NCI-H774 (cell line): ENCODE data around the gene HIPK2.

Source experiments
- DNase-seq: peaks from one replicate; lab custom pipeline; 2025; lab: John Stamatoyannopoulos, UW

Gene HIPK2

DNA sequence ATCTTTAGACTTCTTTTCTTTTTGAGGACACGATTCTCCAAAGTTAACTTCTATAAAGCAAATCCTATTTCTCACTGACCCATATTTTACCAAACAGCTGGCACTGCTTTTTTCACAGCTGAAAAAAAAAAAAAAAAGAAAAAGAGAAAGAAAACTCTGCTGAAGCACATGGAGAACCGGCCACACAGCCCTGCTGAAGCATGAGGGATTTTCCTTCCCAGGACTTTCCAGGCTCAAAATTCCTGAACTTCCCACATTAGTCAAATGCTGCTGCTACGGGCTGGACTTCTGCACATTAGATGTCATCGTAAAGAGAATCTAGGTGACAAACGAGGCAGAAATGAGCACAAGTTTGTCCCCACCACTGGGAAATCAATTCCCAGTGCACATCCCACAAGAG, 25.2 kb downstream of the HIPK2 start:
- DNase-seq = no peak

DNA sequence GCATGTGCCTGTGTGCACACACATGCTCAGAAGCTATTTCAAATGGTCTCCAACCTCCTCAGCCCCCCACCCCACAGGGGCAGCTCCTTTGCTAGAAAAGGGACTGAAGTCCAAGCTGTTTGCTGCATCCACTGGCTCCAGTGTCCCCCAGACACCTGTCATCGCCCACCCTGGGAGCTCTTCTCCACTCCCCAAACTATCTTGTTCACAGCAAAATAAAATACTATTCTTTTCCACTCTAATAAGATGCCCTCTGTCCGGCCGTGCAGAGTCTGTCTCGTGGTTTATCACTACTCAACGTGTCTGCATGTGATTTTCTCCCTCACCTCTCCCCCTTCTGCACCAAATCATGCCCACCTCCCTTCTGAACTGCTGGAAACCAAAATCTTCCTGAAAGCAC, 25.6 kb downstream of the HIPK2 start:
- no peak for DNase-seq

DNA sequence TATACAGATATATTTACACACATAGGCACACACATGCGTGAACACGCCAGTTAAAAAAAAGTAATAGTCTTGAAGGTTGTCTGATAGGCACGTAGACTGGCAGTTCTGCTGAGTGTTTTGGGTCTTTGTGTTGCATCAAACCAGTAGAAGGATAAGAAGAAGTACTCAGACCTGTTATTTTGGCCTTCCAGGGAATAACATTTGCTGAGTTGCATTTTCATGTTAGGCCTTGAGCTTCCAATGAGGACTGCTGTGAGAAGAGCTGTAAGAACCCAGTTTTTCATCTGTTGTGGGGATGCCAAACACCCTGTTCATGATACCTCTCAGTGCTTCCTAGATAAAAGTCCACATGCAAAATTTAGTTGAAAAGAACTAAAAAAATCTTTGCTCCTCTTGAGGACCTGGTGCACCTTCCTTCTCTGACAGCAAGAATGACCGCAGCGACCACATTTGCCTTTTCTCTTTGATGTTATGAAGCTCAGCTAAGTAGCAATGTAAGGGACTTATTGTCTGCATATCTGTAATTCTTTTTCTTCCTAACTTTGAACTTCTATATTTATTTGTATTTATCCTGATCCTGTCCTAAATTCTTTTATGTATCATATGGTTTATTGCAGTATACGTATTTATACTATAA, 27.2 kb downstream of the HIPK2 start:
- DNase-seq = no peak

DNA sequence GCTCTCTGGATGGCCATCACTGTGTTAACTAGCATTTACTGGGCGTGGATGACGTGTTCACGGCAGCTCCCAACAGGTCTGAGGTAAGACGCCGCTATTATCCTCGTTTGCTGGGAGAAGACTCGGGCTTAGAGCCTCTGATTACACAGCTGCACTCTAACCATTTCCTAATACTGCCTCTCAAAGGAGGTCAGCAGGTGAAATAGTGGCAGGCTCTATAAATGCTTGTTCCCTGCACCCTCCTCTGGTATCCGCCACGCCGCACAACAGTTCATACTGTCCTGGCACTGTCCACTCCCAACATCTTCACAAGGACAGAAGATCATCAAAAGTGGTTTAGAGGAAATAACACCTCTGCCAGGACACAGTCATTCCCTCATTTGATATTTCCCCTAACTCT, 28.3 kb downstream of the HIPK2 start:
- peak; percentile 83 for DNase-seq

DNA sequence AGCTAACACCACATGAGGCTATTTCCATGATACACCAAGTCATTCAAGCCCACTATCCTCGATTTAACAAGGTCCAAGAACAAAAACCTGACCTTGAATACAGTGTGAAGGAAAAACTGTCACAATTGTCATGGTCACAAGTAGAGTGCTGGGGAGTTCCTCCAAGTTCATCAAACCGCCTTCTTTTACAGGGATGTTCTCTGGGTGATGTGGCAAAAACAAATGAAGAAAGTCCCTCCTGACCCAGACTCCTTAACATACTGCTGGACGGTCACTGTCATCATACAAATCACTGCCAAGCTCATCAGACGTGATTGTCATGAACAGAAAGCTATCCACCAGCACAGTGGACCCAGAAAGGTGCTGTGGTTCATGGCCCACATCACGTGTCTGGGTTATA, 28.9 kb downstream of the HIPK2 start:
- DNase-seq = no peak

DNA sequence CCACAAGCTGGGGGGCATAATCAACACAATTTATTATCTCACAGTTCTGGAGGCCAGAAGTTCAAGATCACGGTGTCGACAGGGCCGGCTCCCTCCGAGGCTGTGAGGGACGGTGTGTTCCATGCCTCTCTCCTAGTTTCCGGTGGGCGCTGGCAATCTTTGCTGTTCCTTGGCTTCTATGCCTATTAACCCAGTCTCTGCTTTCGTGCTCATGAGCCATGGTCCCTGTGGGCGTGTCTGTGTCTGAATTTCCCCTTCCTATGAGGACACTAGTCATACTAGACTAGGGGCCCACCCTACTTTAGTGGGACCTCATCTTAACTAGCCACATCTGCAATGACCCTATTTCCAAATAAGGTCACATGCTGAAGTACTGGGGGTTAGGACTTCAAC, 29.4 kb downstream of the HIPK2 start:
- DNase-seq = no peak

DNA sequence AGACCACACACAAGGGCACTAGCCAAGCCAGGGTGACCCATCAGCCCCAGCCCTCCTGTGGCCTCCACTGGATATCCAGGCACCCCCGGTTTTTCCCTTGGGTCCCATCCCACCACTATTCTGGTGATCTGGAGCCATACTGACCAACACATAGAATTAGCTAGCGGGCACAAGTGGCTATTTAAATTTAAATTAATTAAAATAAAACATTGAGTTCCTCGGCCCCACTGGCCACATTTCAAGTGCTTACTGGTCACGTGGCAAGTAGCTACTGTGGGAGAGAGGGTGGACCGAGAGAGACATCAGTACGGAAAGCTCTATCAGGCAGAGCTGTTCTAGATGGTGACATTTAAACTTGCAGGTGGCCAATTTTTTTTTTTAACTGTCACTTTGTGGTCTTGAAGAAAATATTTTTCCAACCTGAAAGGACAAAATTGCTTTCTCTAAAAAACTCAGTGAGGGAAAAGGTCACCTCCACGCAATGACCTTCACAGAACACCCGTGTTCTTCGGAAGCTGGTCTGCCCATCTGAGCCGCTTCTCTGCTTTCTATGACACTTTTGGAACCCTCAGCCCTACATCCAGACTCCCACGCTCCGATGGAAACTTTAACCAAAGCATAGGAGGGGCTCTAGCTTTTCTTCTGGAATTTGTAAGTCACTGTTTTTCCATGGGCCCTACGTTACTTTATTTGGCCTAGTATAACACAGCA, 30.0 kb downstream of the HIPK2 start:
- no peak for DNase-seq

DNA sequence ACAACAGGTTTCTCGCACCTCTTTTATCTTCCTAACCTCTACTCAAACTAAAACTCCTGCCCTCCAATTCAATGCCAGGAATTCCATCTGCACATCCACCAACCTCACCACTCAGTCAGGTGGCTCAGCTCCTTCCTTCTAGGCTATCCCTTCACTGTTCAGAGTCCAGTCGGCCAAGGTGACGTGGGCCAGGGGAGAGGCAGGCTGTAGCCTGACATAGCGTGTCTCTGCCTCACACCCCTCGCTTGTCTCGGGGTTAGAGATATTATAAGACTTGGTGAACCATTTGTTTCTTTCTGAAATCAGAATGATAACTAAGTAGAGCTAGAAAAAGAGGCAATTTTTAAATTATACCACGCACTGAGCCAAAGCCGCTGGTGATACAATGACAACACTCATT, 31.1 kb downstream of the HIPK2 start:
- DNase-seq = no peak

DNA sequence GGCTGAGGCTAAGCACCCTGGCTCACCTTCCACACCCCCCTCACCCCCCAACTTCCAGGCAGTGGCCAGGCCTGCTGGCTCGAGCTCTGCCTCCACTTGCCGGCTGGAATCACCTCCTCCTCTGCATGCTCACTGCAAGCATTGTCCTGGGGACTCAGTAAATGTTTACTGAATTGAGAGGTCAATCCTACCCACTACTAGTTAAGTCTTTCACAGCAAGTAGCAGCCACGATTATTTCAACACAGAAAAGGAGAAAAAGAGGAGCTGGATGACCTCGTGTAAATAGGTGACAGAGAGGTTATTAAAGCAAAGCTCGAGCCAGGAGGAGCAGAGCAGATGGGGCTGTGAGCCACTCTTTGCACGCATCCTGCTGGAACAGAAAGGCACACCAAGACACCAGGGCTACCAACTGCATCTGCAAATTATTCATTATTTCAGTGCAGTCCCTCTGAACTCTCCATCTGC, 32.1 kb downstream of the HIPK2 start:
- DNase-seq = peak; percentile 27

DNA sequence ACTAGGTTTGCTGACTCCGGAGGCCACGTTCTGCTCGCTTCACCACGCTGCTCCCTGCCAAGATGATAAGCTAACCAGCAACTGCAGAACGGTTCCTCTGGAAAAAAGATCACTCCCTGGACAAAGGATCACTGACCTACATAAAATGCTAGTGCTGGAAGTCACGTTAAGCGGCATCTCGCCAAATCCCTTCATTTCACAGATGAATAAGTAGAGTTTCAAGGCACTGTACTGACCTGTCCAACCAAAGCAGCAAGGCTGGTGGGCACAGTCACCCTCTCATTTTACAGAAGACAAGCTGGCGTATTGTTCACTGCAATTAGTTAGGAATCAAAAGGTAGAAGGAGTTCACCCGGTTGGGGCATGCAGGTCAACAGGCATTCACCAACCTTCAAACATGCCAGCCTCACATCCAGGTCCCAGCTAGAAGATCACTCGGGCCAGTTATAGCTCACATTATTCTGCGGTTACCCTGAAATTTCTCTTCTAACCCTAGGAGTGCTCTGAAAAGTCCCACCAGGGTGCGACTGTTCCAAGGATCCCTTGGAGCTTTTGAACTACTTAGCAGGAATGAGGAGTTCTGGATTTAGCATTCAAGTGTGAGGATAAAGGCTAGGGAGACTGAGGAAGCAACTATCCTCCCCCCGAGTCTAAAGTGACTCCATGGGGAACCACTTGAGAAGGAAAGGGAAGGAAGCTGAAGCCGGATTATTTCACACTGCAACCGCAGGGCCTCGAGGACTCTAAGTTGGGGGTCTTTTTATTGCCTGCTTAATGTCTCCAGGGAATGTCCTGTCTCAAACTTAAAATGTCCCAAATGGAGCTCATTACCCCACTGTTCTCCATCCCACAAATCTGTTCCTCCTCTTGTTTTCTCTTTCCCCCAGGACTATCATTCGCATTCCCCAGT, 32.8 kb downstream of the HIPK2 start:
- no peak for DNase-seq

DNA sequence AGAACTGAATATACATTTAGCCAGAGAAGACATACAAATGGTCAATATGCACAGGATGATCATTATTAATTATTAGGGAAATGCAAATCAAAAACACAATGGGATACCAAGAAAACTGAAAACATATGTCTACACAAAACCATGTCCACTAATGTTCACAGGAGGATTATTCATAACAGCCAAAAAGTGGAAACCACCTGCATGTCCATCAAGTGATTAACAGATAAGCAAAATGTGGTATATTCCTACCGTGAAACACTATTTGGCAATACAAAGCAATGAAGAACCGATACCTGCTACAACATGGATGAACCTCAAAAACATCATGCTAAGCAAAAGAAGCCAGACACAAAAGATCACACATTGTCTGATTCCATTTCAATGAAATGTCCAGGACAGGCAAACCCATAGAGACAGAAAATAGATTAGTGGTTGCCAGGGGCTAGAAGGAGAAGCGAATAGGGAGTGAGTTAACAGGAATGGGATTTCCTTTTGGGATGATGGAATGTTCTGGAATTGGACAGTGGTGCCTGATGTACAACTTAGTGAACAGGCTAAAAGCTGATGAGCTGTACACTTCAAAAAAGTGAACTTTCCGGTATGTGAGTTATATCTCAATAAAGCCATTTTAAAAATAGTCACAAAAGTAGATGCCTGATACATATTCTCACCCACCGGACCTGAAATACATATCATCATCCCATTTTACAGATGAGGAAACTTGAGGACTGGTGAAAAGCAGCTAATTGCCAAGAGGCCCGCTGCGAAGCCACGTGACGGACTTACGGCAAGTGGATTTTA, 33.6 kb downstream of the HIPK2 start:
- DNase-seq = no peak

DNA sequence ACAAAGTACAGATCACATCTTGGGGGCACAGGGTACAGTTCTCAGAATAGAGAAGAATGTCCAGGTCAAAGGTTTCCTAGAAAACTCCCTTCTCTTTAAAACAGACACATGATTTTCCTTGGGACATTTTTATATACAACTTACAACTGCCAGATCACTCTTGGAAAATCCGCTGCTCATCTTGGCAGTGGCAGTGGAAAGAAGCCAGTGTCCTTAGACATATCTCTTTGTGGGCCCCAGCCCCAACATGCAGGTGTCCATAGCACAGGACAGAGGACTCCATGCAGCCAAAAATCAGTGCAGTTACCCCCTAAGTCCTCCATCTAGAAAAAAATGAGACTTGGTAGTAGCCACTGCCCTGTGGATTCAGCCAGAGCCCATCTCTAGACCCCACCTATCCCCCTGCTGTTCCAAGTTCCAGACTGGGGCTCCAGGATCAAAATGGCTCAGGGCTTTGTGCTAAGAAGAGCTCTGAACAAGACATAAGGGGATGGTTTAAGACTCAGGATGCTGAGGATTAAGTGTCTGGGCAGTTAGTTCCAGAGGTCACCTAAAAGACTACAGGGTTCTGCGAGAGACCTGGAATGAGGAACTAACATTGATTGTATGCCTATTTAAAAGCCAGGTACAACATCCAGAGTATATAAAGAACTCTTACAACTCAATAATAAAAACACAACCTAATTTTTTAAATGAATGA, 34.4 kb downstream of the HIPK2 start:
- no peak for DNase-seq

DNA sequence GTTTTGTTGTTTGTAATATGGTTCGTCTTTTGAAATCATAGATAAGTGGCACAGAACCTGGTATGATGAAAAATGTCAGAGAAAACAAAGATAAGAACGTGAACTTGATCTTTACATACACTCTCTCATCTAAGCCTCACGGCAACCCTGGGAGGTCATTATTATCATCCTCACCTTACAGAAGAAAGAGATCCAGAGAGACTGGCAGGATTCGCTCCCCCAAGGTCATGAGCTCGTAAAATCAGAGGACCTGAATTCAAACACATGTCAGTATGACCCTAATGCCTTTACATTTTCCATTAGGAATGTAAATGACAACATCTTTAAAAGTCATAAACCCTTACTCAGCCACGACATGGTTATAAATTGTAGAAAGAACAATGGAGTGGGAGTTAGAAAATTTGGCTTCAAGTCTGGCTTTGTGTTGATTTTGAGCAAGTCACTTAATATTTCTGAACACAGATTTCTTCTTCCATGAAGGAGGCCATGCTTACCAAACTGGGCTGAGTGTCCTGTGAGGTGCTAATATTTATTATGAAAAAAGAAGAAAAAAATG, 35.9 kb downstream of the HIPK2 start:
- DNase-seq = no peak

DNA sequence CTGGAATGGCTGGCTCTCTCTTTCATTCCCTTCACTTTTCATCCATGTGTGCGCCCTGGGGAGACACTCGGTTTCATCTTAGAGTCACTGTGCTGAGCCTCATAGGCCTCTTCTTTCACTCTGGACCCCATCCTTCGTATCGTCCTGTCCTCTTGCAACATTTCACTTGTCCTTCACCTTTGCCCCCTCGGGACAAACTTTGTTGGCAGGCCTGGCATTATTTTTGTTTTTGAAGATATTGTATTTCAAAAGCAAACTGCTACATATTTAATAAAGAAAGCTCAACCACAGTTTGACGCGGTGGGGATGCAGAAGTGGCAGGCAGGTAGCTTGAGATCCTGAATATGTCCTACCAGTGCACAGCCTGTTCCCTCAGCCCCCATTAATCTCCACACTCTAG, 36.6 kb downstream of the HIPK2 start:
- no peak for DNase-seq

DNA sequence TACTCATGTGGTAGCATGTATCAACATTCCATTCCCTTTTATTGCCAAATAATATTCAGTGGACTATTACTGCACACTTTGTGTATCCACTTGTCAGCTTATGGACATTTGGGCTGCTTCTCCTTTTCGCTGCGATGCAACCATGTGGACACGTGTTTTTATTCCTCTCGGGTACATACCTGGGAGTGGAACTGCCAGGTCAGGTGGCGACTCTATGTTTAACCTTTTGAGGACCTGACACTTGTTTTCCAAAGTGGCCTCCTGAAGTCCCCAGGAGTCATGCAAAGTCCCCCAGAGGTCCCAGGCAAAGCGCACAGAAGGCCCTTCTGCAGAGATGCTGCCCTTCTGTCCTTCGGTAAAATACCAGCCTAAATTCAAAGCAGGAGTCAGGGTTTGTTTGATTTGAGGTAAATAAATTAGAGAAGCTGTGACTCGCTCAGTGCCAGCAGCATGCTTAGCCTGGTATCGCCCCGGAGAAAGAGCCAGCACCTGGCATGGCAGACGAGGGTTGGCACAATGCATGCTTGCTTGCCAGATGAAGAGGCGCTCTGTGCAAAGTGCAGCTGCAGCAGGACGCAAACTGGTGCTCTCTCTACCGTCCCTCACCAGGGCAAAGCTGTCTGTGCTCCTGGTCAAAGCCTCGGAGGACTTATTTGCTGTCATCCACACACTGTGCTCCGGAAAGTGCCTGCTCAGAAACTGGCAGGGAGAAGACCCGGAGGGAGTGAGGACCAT, 37.8 kb downstream of the HIPK2 start:
- peak; percentile 60 for DNase-seq

DNA sequence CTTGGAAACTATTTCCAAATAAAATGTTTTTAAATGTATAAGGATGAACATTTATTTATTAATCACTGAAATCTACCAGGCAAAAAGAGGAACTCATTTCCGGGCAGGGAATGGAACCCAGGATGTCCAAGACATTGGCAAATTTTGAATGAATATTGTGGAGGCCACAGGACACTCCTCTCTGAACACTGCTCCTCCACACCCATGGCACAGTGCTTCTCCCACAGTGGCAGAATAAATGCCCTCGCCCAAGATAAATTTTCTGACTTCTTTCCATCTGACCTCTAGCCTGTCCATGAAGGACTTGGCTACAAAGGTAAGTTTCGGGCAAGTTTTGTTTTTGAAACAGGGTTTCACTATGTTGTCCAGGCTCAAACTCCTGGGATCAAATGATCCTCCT, 39.0 kb downstream of the HIPK2 start:
- DNase-seq = no peak

DNA sequence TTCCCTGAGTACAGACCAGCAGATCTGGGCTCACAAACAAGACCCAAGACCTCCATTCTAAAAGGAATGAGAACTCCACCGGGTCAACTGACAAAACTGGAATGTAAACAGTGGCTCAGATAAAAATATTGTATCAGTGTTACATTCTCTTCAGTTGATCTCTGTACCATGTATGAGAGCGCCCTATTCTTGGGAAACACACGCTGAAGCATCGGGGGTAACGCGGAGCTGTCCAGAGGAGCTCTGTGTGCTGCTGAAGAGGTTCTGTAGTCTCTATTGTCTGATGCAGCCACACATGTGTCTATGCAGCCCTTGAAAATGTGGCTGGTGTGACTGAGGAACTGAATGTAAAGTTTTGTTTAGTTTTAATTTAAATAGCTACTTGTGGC, 39.7 kb downstream of the HIPK2 start:
- DNase-seq = no peak

DNA sequence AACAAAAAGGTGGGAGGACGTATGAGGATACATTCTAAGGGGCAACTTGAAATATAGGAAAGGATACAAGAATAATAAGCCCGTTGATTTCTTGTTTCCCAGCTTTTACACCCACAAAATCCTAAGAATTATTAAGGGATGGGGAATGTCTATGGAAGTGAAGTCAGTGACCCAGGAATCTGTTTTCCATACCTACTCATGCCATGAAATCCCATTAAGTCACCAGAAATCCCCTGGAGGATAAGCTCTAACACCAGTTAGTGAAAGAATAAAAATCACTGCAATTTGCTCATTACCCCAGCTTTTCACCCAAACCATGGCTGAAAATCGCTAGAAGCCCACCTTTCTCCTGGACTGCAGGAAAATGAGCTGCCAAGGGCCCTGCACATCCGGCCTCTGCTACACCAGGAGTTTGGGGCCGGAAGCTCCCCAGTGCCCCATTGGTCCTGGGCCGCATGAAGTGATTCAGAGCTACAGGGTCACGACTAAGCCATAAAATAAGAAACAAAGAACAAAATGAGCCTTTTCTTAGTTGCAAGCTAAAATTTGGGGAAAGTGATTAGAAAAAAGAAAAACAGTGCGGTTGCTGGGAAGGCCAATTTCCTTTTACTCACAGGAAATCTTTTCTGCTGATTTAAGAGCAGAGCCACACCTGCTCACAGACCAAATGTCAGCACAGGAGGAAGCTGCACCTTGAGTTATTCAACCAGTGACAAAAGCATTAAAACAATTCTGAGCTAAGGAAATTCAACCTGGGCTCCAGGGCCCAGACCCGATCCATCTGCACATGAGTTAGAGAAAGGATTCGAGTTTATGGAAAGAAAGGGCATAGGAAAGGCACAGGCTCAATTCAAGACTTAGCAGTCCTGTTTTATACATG, 40.3 kb downstream of the HIPK2 start:
- no peak for DNase-seq

DNA sequence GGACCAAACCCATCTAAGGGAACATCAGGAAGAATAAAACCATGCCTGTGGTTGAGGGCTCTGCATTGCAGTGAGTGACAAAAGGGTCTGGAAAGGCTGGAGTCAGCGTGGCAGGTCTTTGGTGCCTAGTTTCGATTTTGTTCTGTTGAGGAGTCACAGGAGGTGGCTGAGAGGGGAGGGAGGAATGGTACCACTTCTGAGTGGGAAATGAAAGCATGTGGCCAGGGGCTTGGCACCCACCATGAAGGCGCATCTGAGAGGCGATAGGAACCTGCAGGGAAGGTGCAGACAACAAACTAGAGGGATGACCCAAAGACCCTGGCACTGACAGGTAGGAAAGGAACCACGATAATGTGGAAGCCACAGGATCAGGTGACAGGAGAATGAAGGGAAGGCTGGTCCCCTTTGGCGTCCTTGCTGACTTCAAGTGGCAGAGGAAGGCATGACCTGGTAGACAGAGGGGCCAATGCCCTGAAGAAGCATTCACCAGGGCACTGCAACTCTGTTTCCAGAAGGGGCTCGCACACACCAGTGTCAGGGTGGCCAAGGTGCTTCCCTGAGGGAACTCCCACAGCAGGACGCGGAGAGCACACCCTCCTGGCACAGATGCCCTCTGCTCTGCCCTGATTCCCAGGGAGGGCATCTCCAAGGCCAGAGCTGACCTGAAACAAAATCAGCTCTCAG, 41.7 kb downstream of the HIPK2 start:
- no peak for DNase-seq
